DND-41 (cell line): ENCODE results near the gene PCNX1.

Experiments used
- ATAC-seq: fragments of 200-7000 bp; cut with Tn5 transposase; 3 replicates; pipeline ENCODE4 v1.9.1; 2021; ENCODE audit warnings: low read depth; ENCODE audit not compliant: insufficient read depth
- DNase-seq: peaks from one replicate; pipeline ENCODE4 v3.0.0-alpha.2; 2020
- H2AFZ ChIP-seq: 2 replicates; pipeline ENCODE4 v1.6.0; 2012; ENCODE audit warnings: low read depth, low read length
- H3K27ac ChIP-seq: 2 replicates; pipeline ENCODE4 v1.5.1; 2012; ENCODE audit warnings: low read length, inconsistent platforms
- H3K27me3 ChIP-seq: fragments of 200-600 bp; sonication (generic); 2 replicates; pipeline ENCODE4 v1.6.0; 2012; ENCODE audit warnings: low read length, mild to moderate bottlenecking, inconsistent platforms; ENCODE audit not compliant: insufficient read depth, poor library complexity
- H3K36me3 ChIP-seq: 2 replicates; pipeline ENCODE4 v1.5.1; 2012; ENCODE audit warnings: low read length, inconsistent platforms; ENCODE audit not compliant: insufficient read depth
- H3K4me1 ChIP-seq: 2 replicates; pipeline ENCODE4 v1.5.1; 2012; ENCODE audit warnings: mild to moderate bottlenecking, low read length; ENCODE audit not compliant: insufficient read depth
- H3K4me2 ChIP-seq: 2 replicates; pipeline ENCODE4 v1.6.0; 2012; ENCODE audit warnings: mild to moderate bottlenecking, moderate library complexity, low read length, inconsistent platforms; ENCODE audit not compliant: insufficient read depth
- H3K4me3 ChIP-seq, 2 experiments: fragments of 200-600 bp in 1 of 2; shearing (Covaris generic) in 1 of 2; 2 replicates each; pipeline ENCODE4 v1.5.1; 2012 to 2016; ENCODE audit warnings: inconsistent platforms in 2 of 2, low read length in 2 of 2, mild to moderate bottlenecking in 2 of 2, low read depth in 1 of 2, moderate library complexity in 1 of 2
- H3K79me2 ChIP-seq: 2 replicates; pipeline ENCODE4 v1.6.0; 2012; ENCODE audit warnings: low read length, inconsistent platforms; ENCODE audit not compliant: insufficient read depth
- H3K9ac ChIP-seq: 2 replicates; pipeline ENCODE4 v1.6.0; 2012; ENCODE audit warnings: low read depth, mild to moderate bottlenecking, inconsistent platforms, low read length, moderate library complexity
- H3K9me3 ChIP-seq: 2 replicates; pipeline ENCODE4 v1.5.1; 2012; ENCODE audit warnings: low read length, moderate library complexity, mild to moderate bottlenecking, inconsistent platforms; ENCODE audit not compliant: insufficient read depth, severe bottlenecking
- H4K20me1 ChIP-seq: 2 replicates; pipeline ENCODE4 v1.6.0; 2012; ENCODE audit warnings: low read length; ENCODE audit not compliant: insufficient read depth
- CTCF ChIP-seq: IDR thresholded peaks from 2 replicates; pipeline ENCODE4 v1.5.1; 2012; ENCODE audit warnings: borderline replicate concordance, low read length, moderate library complexity, mild to moderate bottlenecking; ENCODE audit not compliant: poor library complexity, severe bottlenecking; ENCODE audit errors: extremely low read depth
- EZH2 ChIP-seq: IDR thresholded peaks from 3 replicates; pipeline ENCODE4 v1.6.1; 2012; ENCODE audit warnings: borderline replicate concordance, low read depth, mild to moderate bottlenecking, moderate library complexity, low read length, inconsistent platforms; ENCODE audit not compliant: severe bottlenecking

Gene PCNX1

GRCh38 chr14:71022012-71022869, 115.0 kb downstream of the PCNX1 start:
- Histone ChIP-seq H3K4me3 (no peak overlapping the region), H3K4me2 (no peak overlapping the region)

GRCh38 chr14:71022939-71023338, 115.7 kb downstream of the PCNX1 start:
- TF ChIP-seq EZH2 (no peak), CTCF (no peak)
- ATAC-seq, result no peak
- no peak overlapping the region for H3K4me3 ChIP-seq

More at GRCh38 chr14:71022012-71022869, 115.0 kb downstream of the PCNX1 start:
- no peaks in the 10 kb centered on the region for H3K4me1 ChIP-seq
- DNase-seq (no peak), ATAC-seq (no peak)
- peaks cover 26% of the 10 kb centered on the region for H3K36me3 ChIP-seq
- H4K20me1 ChIP-seq, result no peaks in the 10 kb centered on the region
- TF ChIP-seq CTCF (no peak), EZH2 (no peak)
- H3K27ac ChIP-seq, result no peak overlapping the region
- H3K79me2 ChIP-seq, result no peaks in the 10 kb centered on the region
- H3K9me3 ChIP-seq, result no peaks in the 10 kb centered on the region
- no peak overlapping the region for H3K9ac ChIP-seq
- H3K27me3 ChIP-seq, result no peaks in the 10 kb centered on the region
- H2AFZ ChIP-seq, result no peak overlapping the region

GRCh38 chr14:71029236-71029781, 122.0 kb downstream of the PCNX1 start:
- TF ChIP-seq EZH2 (no peak), CTCF (no peak)
- ATAC-seq, result no peak

More at GRCh38 chr14:71022939-71023338, 115.7 kb downstream of the PCNX1 start:
- H3K9me3 ChIP-seq, result no peaks in the 10 kb centered on the region
- DNase-seq, result no peak
- no peaks in the 10 kb centered on the region for H3K4me1 ChIP-seq
- no peaks in the 10 kb centered on the region for H3K79me2 ChIP-seq
- H3K9ac ChIP-seq, result no peak overlapping the region
- H3K4me2 ChIP-seq, result no peak overlapping the region
- no peak overlapping the region for H3K27ac ChIP-seq
- H3K36me3 ChIP-seq, result peaks cover 26% of the 10 kb centered on the region
- no peak overlapping the region for H2AFZ ChIP-seq
- no peaks in the 10 kb centered on the region for H4K20me1 ChIP-seq
- H3K27me3 ChIP-seq, result no peaks in the 10 kb centered on the region

More at GRCh38 chr14:71029236-71029781, 122.0 kb downstream of the PCNX1 start:
- Histone ChIP-seq H3K27me3 (no peaks in the 10 kb centered on the region), H3K9me3 (no peaks in the 10 kb centered on the region), H3K4me3 (no peak overlapping the region), H3K79me2 (no peaks in the 10 kb centered on the region), H3K36me3 (peaks cover 42% of the 10 kb centered on the region), H3K4me1 (no peaks in the 10 kb centered on the region), H2AFZ (no peak overlapping the region), H3K27ac (no peak overlapping the region), H3K4me2 (no peak overlapping the region), H4K20me1 (no peaks in the 10 kb centered on the region), H3K9ac (no peak overlapping the region)
- DNase-seq, result no peak
